Panc1 (cell line): ENCODE measurements around the gene CD226. TPM values are rescaled to one million over a fixed set of nuclear protein-coding genes. Genes with fewer than 3 reads are reported as not detected.

Experiments used
- ATAC-seq: fragments of 200-7000 bp; cut with Tn5 transposase; 2 replicates; pipeline ENCODE4 v1.9.1; 2020; ENCODE audit warnings: mild to moderate bottlenecking, moderate library complexity
- BruUV-seq: library from RNA; stranded (reverse); fragments of 400-500 nt; replicated peaks from 2 replicates; lab custom pipeline; 2021; lab: Mats Ljungman, UMichigan
- CTCF ChIA-PET: fragments of 300-600 bp; sonication (Branson Sonifier 250); formaldehyde crosslinking; loops from one replicate; lab custom pipeline; 2022; ENCODE audit warnings: antibody characterized with exemption; lab: Charles Lee
- POLR2A ChIA-PET: fragments of 300-600 bp; sonication (Branson Sonifier 250); formaldehyde crosslinking; loops from one replicate; lab custom pipeline; 2022; ENCODE audit warnings: antibody characterized with exemption; lab: Charles Lee
- DNase-seq: peaks from one replicate; pipeline ENCODE4 v3.0.0-alpha.2; 2010; ENCODE audit warnings: low read depth, low spot score
- H3K27ac ChIP-seq: 2 replicates; pipeline ENCODE4 v1.5.1; 2011; ENCODE audit warnings: mild to moderate bottlenecking, low read length, inconsistent platforms
- H3K27me3 ChIP-seq: fragments of 200-500 bp; sonication (Bioruptor generic); 2 replicates; pipeline ENCODE4 v1.6.0; 2014; ENCODE audit warnings: low read length, inconsistent platforms; ENCODE audit not compliant: control insufficient read depth, insufficient read depth
- H3K36me3 ChIP-seq: fragments of 200-500 bp; sonication (Bioruptor generic); 2 replicates; pipeline ENCODE4 v1.5.1; 2014; ENCODE audit warnings: inconsistent platforms, mild to moderate bottlenecking, low read length, moderate library complexity; ENCODE audit not compliant: control insufficient read depth, insufficient read depth
- H3K4me1 ChIP-seq: 2 replicates; pipeline ENCODE4 v1.5.1; 2011; ENCODE audit warnings: inconsistent platforms, mild to moderate bottlenecking, low read length, moderate library complexity; ENCODE audit not compliant: control insufficient read depth, insufficient read depth
- H3K4me3 ChIP-seq, 2 experiments: 2 replicates each; pipeline ENCODE4 v1.5.1; 2011 to 2012; ENCODE audit warnings: low read depth in 2 of 2, low read length in 2 of 2, mild to moderate bottlenecking in 2 of 2, inconsistent platforms in 1 of 2, moderate library complexity in 1 of 2
- H3K9me3 ChIP-seq: fragments of 200-500 bp; sonication (Bioruptor generic); 2 replicates; pipeline ENCODE4 v1.5.1; 2014; ENCODE audit warnings: low read depth, mild to moderate bottlenecking, inconsistent platforms, low read length, moderate library complexity; ENCODE audit not compliant: control insufficient read depth, insufficient read depth
- POLR2AphosphoS5 ChIP-seq: IDR thresholded peaks from 2 replicates; pipeline ENCODE4 v1.6.1; 2012; ENCODE audit warnings: mild to moderate bottlenecking, low read depth, low read length, moderate library complexity
- SIN3A ChIP-seq: IDR thresholded peaks from 2 replicates; pipeline ENCODE4 v1.6.1; 2012; ENCODE audit warnings: low read depth, mild to moderate bottlenecking, low read length, moderate library complexity, borderline replicate concordance; ENCODE audit not compliant: insufficient read depth
- TCF7L2 ChIP-seq: IDR thresholded peaks from 2 replicates; pipeline ENCODE4 v1.6.1; 2011; ENCODE audit warnings: mild to moderate bottlenecking, low read depth, low read length, inconsistent platforms
- in situ Hi-C: cut with HindIII; loops from 2 replicates; pipeline ENCODE4 v1.10.0; 2016; ENCODE audit warnings: low sequenced_read_pairs, low pct_unique_long_range_greater_than_20kb
- intact Hi-C: fragments of 100-400 bp; cut with micrococcal nuclease; formaldehyde crosslinking; loops from one replicate; pipeline ENCODE4 v1.10.0; 2022; ENCODE audit not compliant: unreplicated experiment
- total RNA-seq: library from RNA; stranded (reverse); gene quantifications from one replicate; pipeline ENCODE4 v1.2.1, GENCODE V29; 2021; ENCODE audit not compliant: unreplicated experiment
- TF ChIP-seq, protein P1 (sequence below), 2 experiments: IDR thresholded peaks; 2 replicates each; pipeline ENCODE4 v1.6.1; 2011 to 2012; ENCODE audit warnings: low read depth in 2 of 2, control low read depth in 1 of 2, low read length in 1 of 2, mild to moderate bottlenecking in 1 of 2, moderate library complexity in 1 of 2; ENCODE audit not compliant: insufficient read depth in 1 of 2
- TF ChIP-seq, protein P2 (sequence below): fragments of 450-650 bp; IDR thresholded peaks from 2 replicates; pipeline ENCODE4 v1.5.1; 2017; ENCODE audit warnings: mild to moderate bottlenecking

The CD226 gene
- total RNA-seq, 1 experiment from 2014 or later, result 0.95 TPM

DNA sequence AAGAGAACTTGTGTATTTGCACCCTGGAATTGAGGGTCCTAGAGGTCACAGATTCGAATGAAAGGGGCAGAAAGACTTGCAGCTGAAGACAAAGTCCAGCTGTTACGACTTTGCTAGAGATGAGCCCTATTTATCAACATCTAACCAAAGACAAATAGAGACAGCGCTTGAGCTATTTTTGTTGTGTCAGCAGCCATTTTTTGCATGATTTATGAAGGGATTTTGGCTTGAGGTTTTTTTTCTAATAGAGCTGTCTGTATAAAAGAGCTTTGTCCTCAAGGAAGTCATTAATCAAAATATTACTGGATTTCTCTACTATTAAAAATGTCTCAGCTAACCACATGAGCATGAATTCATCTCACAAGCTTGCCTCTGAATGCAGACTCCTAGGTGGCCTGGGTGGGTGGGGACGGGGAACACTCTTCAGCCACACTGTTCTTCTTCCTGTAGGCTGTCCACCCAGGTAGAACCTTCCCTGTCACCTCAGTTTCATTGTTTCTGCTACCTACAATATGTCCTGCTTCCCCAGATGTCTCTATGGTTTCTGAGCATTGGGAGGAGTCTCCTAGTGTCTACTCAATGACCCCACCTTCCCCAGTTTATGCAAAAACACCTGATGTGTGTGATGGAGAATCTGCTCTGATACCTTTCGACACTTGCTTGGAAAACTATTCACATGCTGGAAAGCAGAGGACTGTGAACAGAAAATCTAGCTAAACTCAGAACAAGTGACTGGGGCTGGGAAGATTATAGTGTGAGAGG, 7.2 kb upstream of the CD226 start:
- no peaks in the 10 kb centered on the region for H3K4me1 ChIP-seq
- in situ Hi-C loops (no loop called here), intact Hi-C loops (no loop called here)
- no peaks in the 10 kb centered on the region for H3K36me3 ChIP-seq
- H3K4me3 ChIP-seq, result no peak overlapping the region
- ATAC-seq, result no peak
- ChIA-PET POLR2A (interaction anchor here (0.5 kb wide), 1 partner anchor 118 kb away, joined by 7 read pairs; no protein-coding TSS in a partner anchor), CTCF (no interaction called here)
- no peaks in the 10 kb centered on the region for H3K9me3 ChIP-seq
- no peak for DNase-seq
- BruUV-seq, result no TSS peak
- H3K27me3 ChIP-seq, result no peaks in the 10 kb centered on the region
- no peak overlapping the region for H3K27ac ChIP-seq
- TF ChIP-seq, protein P1, sequence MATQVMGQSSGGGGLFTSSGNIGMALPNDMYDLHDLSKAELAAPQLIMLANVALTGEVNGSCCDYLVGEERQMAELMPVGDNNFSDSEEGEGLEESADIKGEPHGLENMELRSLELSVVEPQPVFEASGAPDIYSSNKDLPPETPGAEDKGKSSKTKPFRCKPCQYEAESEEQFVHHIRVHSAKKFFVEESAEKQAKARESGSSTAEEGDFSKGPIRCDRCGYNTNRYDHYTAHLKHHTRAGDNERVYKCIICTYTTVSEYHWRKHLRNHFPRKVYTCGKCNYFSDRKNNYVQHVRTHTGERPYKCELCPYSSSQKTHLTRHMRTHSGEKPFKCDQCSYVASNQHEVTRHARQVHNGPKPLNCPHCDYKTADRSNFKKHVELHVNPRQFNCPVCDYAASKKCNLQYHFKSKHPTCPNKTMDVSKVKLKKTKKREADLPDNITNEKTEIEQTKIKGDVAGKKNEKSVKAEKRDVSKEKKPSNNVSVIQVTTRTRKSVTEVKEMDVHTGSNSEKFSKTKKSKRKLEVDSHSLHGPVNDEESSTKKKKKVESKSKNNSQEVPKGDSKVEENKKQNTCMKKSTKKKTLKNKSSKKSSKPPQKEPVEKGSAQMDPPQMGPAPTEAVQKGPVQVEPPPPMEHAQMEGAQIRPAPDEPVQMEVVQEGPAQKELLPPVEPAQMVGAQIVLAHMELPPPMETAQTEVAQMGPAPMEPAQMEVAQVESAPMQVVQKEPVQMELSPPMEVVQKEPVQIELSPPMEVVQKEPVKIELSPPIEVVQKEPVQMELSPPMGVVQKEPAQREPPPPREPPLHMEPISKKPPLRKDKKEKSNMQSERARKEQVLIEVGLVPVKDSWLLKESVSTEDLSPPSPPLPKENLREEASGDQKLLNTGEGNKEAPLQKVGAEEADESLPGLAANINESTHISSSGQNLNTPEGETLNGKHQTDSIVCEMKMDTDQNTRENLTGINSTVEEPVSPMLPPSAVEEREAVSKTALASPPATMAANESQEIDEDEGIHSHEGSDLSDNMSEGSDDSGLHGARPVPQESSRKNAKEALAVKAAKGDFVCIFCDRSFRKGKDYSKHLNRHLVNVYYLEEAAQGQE (IDR thresholded peaks at IDR 0.05; ENCODE audit: insufficient read depth in 1 of 2, low read depth in 2 of 2, low read length in 1 of 2), result no peak
- no peak for TF ChIP-seq TCF7L2
- TF ChIP-seq, protein P2, sequence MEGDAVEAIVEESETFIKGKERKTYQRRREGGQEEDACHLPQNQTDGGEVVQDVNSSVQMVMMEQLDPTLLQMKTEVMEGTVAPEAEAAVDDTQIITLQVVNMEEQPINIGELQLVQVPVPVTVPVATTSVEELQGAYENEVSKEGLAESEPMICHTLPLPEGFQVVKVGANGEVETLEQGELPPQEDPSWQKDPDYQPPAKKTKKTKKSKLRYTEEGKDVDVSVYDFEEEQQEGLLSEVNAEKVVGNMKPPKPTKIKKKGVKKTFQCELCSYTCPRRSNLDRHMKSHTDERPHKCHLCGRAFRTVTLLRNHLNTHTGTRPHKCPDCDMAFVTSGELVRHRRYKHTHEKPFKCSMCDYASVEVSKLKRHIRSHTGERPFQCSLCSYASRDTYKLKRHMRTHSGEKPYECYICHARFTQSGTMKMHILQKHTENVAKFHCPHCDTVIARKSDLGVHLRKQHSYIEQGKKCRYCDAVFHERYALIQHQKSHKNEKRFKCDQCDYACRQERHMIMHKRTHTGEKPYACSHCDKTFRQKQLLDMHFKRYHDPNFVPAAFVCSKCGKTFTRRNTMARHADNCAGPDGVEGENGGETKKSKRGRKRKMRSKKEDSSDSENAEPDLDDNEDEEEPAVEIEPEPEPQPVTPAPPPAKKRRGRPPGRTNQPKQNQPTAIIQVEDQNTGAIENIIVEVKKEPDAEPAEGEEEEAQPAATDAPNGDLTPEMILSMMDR, result no peak
- no peak for TF ChIP-seq POLR2AphosphoS5
- no peak for TF ChIP-seq SIN3A

DNA sequence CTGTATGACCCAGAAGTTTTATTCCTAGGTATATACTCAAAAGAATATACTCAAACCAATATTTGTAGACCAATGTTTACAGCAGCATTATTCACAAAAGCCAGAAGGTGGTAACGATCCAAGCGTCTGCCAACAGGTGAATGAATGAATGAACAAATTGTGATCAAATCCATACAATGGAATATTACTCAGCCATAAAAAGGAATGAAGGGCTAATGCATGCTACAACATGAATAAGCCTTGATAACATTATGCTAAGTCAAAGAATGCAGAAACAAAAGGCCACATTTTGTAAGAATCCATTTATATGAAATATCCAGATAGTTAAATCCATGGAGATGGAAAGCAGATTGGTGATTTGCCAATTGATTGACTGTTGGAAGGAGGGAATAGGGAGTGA, 5.5 kb upstream of the CD226 start:
- intact Hi-C loops, result no loop called here
- POLR2A ChIA-PET, result no interaction called here

DNA sequence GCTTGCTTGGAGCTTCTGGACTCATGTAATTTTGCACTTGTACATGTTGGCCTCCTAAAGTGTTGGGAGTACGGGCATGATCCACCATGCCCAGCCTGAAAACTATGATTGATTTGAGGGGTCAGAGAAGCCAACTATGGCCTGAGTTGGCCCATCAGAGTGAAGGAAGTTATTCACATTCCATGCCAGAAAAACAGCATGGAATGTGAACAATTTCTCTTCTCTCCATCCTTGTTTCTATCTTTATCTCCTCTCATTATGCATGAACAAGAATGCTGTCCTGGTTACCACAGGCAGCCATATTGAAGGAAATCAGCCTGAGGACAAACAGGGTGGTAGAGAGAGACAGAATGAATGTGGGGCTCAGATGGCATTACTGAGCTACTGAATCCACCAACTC, 3.5 kb upstream of the CD226 start:
- no peak for DNase-seq
- H3K9me3 ChIP-seq, result no peaks in the 10 kb centered on the region
- H3K27me3 ChIP-seq, result no peaks in the 10 kb centered on the region
- no peak overlapping the region for H3K4me3 ChIP-seq
- BruUV-seq, result no TSS peak
- no peak overlapping the region for H3K27ac ChIP-seq
- in situ Hi-C loops, result no loop called here
- no peak for TF ChIP-seq POLR2AphosphoS5
- TF ChIP-seq, protein P2, result no peak
- TF ChIP-seq, protein P1 (IDR thresholded peaks at IDR 0.05; ENCODE audit: insufficient read depth in 1 of 2, low read depth in 2 of 2, low read length in 1 of 2), result no peak
- TF ChIP-seq TCF7L2, result no peak
- TF ChIP-seq SIN3A, result no peak
- ChIA-PET CTCF (no interaction called here), POLR2A (no interaction called here)
- H3K4me1 ChIP-seq, result no peaks in the 10 kb centered on the region
- no peaks in the 10 kb centered on the region for H3K36me3 ChIP-seq
- intact Hi-C loops, result no loop called here
- ATAC-seq, result no peak

More for the DNA sequence above, 5.5 kb upstream of the CD226 start:
- Histone ChIP-seq H3K4me3 (no peak overlapping the region), H3K36me3 (no peaks in the 10 kb centered on the region), H3K27ac (no peak overlapping the region), H3K9me3 (no peaks in the 10 kb centered on the region), H3K4me1 (no peaks in the 10 kb centered on the region), H3K27me3 (no peaks in the 10 kb centered on the region)
- CTCF ChIA-PET, result no interaction called here
- TF ChIP-seq TCF7L2 (no peak), POLR2AphosphoS5 (no peak)
- ATAC-seq (no peak), DNase-seq (no peak)
- in situ Hi-C loops, result no loop called here
- BruUV-seq, result no TSS peak
